HEK293 (cell line): ENCODE measurements around the gene NEU4.
A peak's percentile ranks its signal among the peaks of the same experiment; 100 is the strongest.

Experiments
- CTCF ChIA-PET: fragments of 350-600 bp; formaldehyde crosslinking; extraction: SDS; loops from one replicate; lab custom pipeline; 2021; ENCODE audit warnings: antibody characterized with exemption; lab: Yijun Ruan, JAX
- POLR2A ChIA-PET: fragments of 300-600 bp; formaldehyde crosslinking; extraction: SDS; loops from one replicate; lab custom pipeline; 2020; ENCODE audit warnings: antibody characterized with exemption, inconsistent platforms; lab: Yijun Ruan, JAX
- H3K27ac ChIP-seq: fragments of 200-500 bp; sonication (Bioruptor generic); 2 replicates; pipeline ENCODE4 v1.5.1; 2014; ENCODE audit warnings: low read depth, low read length, control low read depth, inconsistent platforms; ENCODE audit errors: extremely low read depth
- H3K36me3 ChIP-seq, 2 experiments: fragments of 200-500 bp in 1 of 2; sonication (Bioruptor generic) in 1 of 2; 1 replicate in 1 of 2; 2 replicates in 1 of 2; pipeline ENCODE4 v1.5.1; 2014 to 2017; ENCODE audit warnings: inconsistent platforms in 2 of 2, low read length in 2 of 2; ENCODE audit not compliant: control insufficient read depth in 2 of 2, insufficient read depth in 1 of 2
- H3K4me1 ChIP-seq: fragments of 200-500 bp; sonication (Bioruptor generic); 2 replicates; pipeline ENCODE4 v1.5.1; 2014; ENCODE audit warnings: mild to moderate bottlenecking, low read length, inconsistent platforms; ENCODE audit not compliant: control insufficient read depth, insufficient read depth
- H3K4me3 ChIP-seq: 2 replicates; pipeline ENCODE4 v1.5.1; 2011; ENCODE audit warnings: low read depth, mild to moderate bottlenecking, control low read depth, low read length, moderate library complexity
- H3K9me3 ChIP-seq: fragments of 200-500 bp; sonication (Bioruptor generic); 2 replicates; pipeline ENCODE4 v1.5.1; 2014; ENCODE audit warnings: low read depth, low read length, inconsistent platforms; ENCODE audit not compliant: control insufficient read depth, insufficient read depth
- BCL11A ChIP-seq: fragments of 450-650 bp; formaldehyde crosslinking; IDR thresholded peaks from 2 replicates; pipeline ENCODE4 v1.5.1; 2016; ENCODE audit warnings: low read depth, missing biosample characterization, missing genetic modification characterization
- BCL11B ChIP-seq: fragments of 450-650 bp; formaldehyde crosslinking; IDR thresholded peaks from 2 replicates; pipeline ENCODE4 v1.5.1; 2016; ENCODE audit warnings: low read depth, missing biosample characterization, missing genetic modification characterization
- FEZF1 ChIP-seq: fragments of 450-650 bp; formaldehyde crosslinking; IDR thresholded peaks from 2 replicates; pipeline ENCODE4 v1.5.1; 2016; ENCODE audit warnings: missing biosample characterization, missing genetic modification characterization
- KLF17 ChIP-seq: fragments of 450-650 bp; formaldehyde crosslinking; IDR thresholded peaks from 2 replicates; pipeline ENCODE4 v1.5.1; 2016; ENCODE audit warnings: missing biosample characterization, missing genetic modification characterization
- KLF9 ChIP-seq: fragments of 450-650 bp; formaldehyde crosslinking; IDR thresholded peaks from 2 replicates; pipeline ENCODE4 v1.5.1; 2016; ENCODE audit warnings: missing biosample characterization, missing genetic modification characterization, low read depth
- SCRT1 ChIP-seq: fragments of 450-650 bp; formaldehyde crosslinking; IDR thresholded peaks from 2 replicates; pipeline ENCODE4 v1.5.1; 2016; ENCODE audit warnings: missing biosample characterization, missing genetic modification characterization, borderline replicate concordance
- SP7 ChIP-seq: fragments of 450-650 bp; formaldehyde crosslinking; IDR thresholded peaks from 2 replicates; pipeline ENCODE4 v1.5.1; 2016; ENCODE audit warnings: missing biosample characterization, missing genetic modification characterization
- ZBTB17 ChIP-seq: fragments of 450-650 bp; formaldehyde crosslinking; IDR thresholded peaks from 2 replicates; pipeline ENCODE4 v1.5.1; 2016; ENCODE audit warnings: missing biosample characterization, missing genetic modification characterization
- ZBTB48 ChIP-seq: fragments of 450-650 bp; formaldehyde crosslinking; IDR thresholded peaks from 2 replicates; pipeline ENCODE4 v1.5.1; 2016; ENCODE audit warnings: missing biosample characterization, missing genetic modification characterization
- ZNF37A ChIP-seq: fragments of 450-650 bp; IDR thresholded peaks from 2 replicates; pipeline ENCODE4 v1.5.1; 2018; ENCODE audit warnings: missing biosample characterization, missing genetic modification characterization
- ZNF473 ChIP-seq: fragments of 450-650 bp; formaldehyde crosslinking; IDR thresholded peaks from 2 replicates; pipeline ENCODE4 v1.5.1; 2017; ENCODE audit warnings: missing biosample characterization, missing genetic modification characterization
- ZNF558 ChIP-seq: fragments of 450-650 bp; formaldehyde crosslinking; IDR thresholded peaks from 2 replicates; pipeline ENCODE4 v1.5.1; 2016; ENCODE audit warnings: missing biosample characterization, missing genetic modification characterization
- ZNF561 ChIP-seq: fragments of 450-650 bp; IDR thresholded peaks from 2 replicates; pipeline ENCODE4 v1.5.1; 2018; ENCODE audit warnings: missing biosample characterization, missing genetic modification characterization, borderline replicate concordance
- ZNF571 ChIP-seq: fragments of 450-650 bp; formaldehyde crosslinking; IDR thresholded peaks from 2 replicates; pipeline ENCODE4 v1.5.0; 2017; ENCODE audit warnings: missing biosample characterization, missing genetic modification characterization
- ZNF792 ChIP-seq: fragments of 450-650 bp; formaldehyde crosslinking; IDR thresholded peaks from 2 replicates; pipeline ENCODE4 v1.5.1; 2016; ENCODE audit warnings: missing biosample characterization, missing genetic modification characterization
- ZSCAN23 ChIP-seq: fragments of 450-650 bp; formaldehyde crosslinking; IDR thresholded peaks from 2 replicates; pipeline ENCODE4 v1.5.1; 2016; ENCODE audit warnings: missing biosample characterization, missing genetic modification characterization
- TF ChIP-seq, protein P1 (sequence below): fragments of 450-650 bp; formaldehyde crosslinking; optimal IDR thresholded peaks from 2 replicates; pipeline ENCODE3; 2016; ENCODE audit warnings: missing biosample characterization, mild to moderate bottlenecking, missing genetic modification characterization
- TF ChIP-seq, protein P2 (sequence below): sonication (generic); formaldehyde crosslinking; IDR thresholded peaks from 2 replicates; pipeline ENCODE4 v1.8.1; 2022; ENCODE audit warnings: mild to moderate bottlenecking, moderate library complexity, missing genetic modification reagents

The NEU4 gene

GRCh38 chr2:241851325-241852115, 42.5 kb downstream of the NEU4 start:
- POLR2A ChIA-PET: no interaction called here
- no peak overlapping the region for H3K27ac ChIP-seq
- TF ChIP-seq ZNF37A (tag by site-specific recombination): no peak
- CTCF ChIA-PET: no interaction called here
- no peaks in the 10 kb centered on the region for H3K4me1 ChIP-seq
- no peaks in the 10 kb centered on the region for H3K9me3 ChIP-seq
- no peaks in the 10 kb centered on the region for H3K36me3 ChIP-seq
- no peak overlapping the region for H3K4me3 ChIP-seq

DNA sequence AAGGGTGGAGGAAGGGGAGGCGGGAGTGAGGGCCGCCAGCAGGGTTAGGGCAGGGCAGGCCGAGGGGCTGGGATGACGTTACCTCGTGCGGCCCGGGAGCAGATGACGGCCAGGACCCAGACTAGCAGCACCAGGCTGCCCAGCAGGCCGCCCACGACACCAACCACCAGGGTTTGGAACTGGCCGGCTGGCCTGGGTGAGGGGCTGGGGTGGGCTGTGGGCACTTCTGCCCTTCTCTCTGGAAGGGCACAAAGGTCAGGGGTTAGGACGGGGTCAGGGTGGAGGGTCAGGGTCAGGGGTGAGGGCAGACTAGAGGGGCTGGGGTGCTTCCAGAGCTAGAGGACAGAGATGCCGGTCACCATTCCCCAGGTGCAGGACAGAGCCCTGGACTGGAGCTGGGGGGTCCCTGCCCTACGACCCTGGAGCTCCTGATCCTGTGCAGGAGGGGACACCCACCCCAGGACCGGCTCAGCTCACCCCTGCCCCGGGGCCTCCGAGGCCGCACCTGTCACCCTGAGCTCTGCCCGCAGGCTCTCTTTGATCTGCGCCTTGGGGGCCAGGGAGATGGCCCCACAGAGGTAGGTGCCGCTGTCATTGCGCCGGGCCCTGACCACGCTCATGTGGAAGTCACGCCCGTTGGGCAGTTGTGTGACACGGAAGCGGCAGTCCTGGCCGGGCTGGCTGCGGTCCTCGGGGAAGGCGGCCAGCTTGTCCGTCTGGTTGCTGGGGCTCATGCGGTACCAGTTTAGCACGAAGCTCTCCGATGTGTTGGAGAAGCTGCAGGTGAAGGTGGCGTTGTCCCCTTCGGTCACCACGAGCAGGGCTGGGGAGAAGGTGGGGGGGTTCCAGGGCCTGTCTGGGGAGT, 43.4 kb downstream of the NEU4 start:
- CTCF ChIA-PET: no interaction called here
- TF ChIP-seq KLF17 (tag by site-specific recombination): no peak
- TF ChIP-seq BCL11A (tag by site-specific recombination): 0 out of 2 replicates have a peak, but pooled peaks have one; percentile 64
- TF ChIP-seq BCL11B: 0 out of 2 replicates have a peak, but pooled peaks have one; percentile 62
- Histone ChIP-seq H3K4me1 (no peaks in the 10 kb centered on the region), H3K36me3 (no peaks in the 10 kb centered on the region), H3K9me3 (no peaks in the 10 kb centered on the region), H3K27ac (no peak overlapping the region), H3K4me3 (no peak overlapping the region)
- POLR2A ChIA-PET: no interaction called here

GRCh38 chr2:241852981-241853631, 44.1 kb downstream of the NEU4 start:
- TF ChIP-seq KLF9 (tag by site-specific recombination): no peak
- TF ChIP-seq ZNF792: no peak
- TF ChIP-seq ZNF473 (tag by site-specific recombination): no peak
- TF ChIP-seq, protein P1, sequence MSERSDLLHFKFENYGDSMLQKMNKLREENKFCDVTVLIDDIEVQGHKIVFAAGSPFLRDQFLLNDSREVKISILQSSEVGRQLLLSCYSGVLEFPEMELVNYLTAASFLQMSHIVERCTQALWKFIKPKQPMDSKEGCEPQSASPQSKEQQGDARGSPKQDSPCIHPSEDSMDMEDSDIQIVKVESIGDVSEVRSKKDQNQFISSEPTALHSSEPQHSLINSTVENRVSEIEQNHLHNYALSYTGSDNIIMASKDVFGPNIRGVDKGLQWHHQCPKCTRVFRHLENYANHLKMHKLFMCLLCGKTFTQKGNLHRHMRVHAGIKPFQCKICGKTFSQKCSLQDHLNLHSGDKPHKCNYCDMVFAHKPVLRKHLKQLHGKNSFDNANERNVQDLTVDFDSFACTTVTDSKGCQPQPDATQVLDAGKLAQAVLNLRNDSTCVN (tag by site-specific recombination): no peak
- TF ChIP-seq ZNF571 (tag by site-specific recombination): no peak
- TF ChIP-seq SP7 (tag by site-specific recombination): no peak
- TF ChIP-seq SCRT1 (tag by site-specific recombination): no peak
- Histone ChIP-seq H3K9me3 (no peaks in the 10 kb centered on the region), H3K4me1 (no peaks in the 10 kb centered on the region), H3K27ac (no peak overlapping the region), H3K36me3 (no peaks in the 10 kb centered on the region), H3K4me3 (no peak overlapping the region)
- ChIA-PET CTCF (interaction anchor here (0.6 kb wide), 1 partner anchor 1898 kb away, joined by 3 read pairs; no protein-coding TSS in a partner anchor), POLR2A (interaction anchor here (1.1 kb wide), 1 partner anchor 9 kb away, joined by 4 read pairs; no protein-coding TSS in a partner anchor)

GRCh38 chr2:241853651-241854341, 44.8 kb downstream of the NEU4 start:
- H3K4me1 ChIP-seq: no peaks in the 10 kb centered on the region
- ChIA-PET CTCF (interaction anchor here (0.6 kb wide), 1 partner anchor 1899 kb away, joined by 3 read pairs; no protein-coding TSS in a partner anchor), POLR2A (interaction anchor here (1.1 kb wide), 1 partner anchor 9 kb away, joined by 4 read pairs; no protein-coding TSS in a partner anchor)
- H3K36me3 ChIP-seq: no peaks in the 10 kb centered on the region
- H3K27ac ChIP-seq: no peak overlapping the region
- no peaks in the 10 kb centered on the region for H3K9me3 ChIP-seq
- H3K4me3 ChIP-seq: no peak overlapping the region
- TF ChIP-seq, protein P2, sequence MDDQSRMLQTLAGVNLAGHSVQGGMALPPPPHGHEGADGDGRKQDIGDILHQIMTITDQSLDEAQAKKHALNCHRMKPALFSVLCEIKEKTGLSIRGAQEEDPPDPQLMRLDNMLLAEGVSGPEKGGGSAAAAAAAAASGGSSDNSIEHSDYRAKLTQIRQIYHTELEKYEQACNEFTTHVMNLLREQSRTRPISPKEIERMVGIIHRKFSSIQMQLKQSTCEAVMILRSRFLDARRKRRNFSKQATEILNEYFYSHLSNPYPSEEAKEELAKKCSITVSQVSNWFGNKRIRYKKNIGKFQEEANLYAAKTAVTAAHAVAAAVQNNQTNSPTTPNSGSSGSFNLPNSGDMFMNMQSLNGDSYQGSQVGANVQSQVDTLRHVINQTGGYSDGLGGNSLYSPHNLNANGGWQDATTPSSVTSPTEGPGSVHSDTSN (CRISPR knock-in tag): no peak
- no peak for TF ChIP-seq ZNF558 (tag by site-specific recombination)
- no peak for TF ChIP-seq ZBTB48 (tag by site-specific recombination)
- TF ChIP-seq ZSCAN23: no peak
- no peak for TF ChIP-seq ZNF561 (tag by site-specific recombination)
- no peak for TF ChIP-seq ZBTB17 (tag by site-specific recombination)
- TF ChIP-seq FEZF1: no peak
